Activated naive CD4-positive, alpha-beta T cell treated with anti-CD3 and anti-CD28 coated beads for 36 hours (primary cell): Measurements from ENCODE around the gene RAP1A. TPM values are rescaled to one million over a fixed set of nuclear protein-coding genes. Genes with fewer than 3 reads are reported as not detected.
"Not testable (repeated sequence)": the region's sequence is repeated elsewhere in the genome, so short reads cannot be mapped to it uniquely, and the experiment has no call there.

Experiments used
- CTCF ChIA-PET: fragments of 350-600 bp; sonication (Branson Sonifier 250); formaldehyde crosslinking; loops from one replicate; lab custom pipeline; 2021; ENCODE audit warnings: antibody characterized with exemption; lab: Charles Lee
- DNase-seq: peaks from one replicate; pipeline ENCODE4 v3.0.0-alpha.2; 2020
- H3K27ac Mint-ChIP-seq: one replicate; pipeline ENCODE4 v1.8.0; 2021; ENCODE audit warnings: mild to moderate bottlenecking, mixed read lengths
- H3K27me3 Mint-ChIP-seq: one replicate; pipeline ENCODE4 v1.8.0; 2021; ENCODE audit warnings: low read depth, mixed read lengths
- H3K36me3 Mint-ChIP-seq: one replicate; pipeline ENCODE4 v1.8.0; 2021; ENCODE audit warnings: low read depth, mixed read lengths
- H3K4me1 Mint-ChIP-seq: one replicate; pipeline ENCODE4 v1.8.0; 2021; ENCODE audit warnings: low read depth, mixed read lengths
- H3K4me3 Mint-ChIP-seq: one replicate; pipeline ENCODE4 v1.8.0; 2021; ENCODE audit warnings: mild to moderate bottlenecking, moderate library complexity, mixed read lengths
- H3K9me3 Mint-ChIP-seq: one replicate; pipeline ENCODE4 v1.8.0; 2021; ENCODE audit warnings: mixed read lengths
- intact Hi-C: fragments of 100-400 bp; cut with micrococcal nuclease; formaldehyde crosslinking; loops from one replicate; pipeline ENCODE4 v1.15.1; 2023
- total RNA-seq, 2 experiments: library from RNA; stranded (reverse); gene quantifications; one replicate each; pipeline ENCODE4 v1.2.3, GENCODE V29; 2021

Gene RAP1A
- total RNA-seq, 2 experiments from 2014 or later, result 152 to 155 TPM

DNA sequence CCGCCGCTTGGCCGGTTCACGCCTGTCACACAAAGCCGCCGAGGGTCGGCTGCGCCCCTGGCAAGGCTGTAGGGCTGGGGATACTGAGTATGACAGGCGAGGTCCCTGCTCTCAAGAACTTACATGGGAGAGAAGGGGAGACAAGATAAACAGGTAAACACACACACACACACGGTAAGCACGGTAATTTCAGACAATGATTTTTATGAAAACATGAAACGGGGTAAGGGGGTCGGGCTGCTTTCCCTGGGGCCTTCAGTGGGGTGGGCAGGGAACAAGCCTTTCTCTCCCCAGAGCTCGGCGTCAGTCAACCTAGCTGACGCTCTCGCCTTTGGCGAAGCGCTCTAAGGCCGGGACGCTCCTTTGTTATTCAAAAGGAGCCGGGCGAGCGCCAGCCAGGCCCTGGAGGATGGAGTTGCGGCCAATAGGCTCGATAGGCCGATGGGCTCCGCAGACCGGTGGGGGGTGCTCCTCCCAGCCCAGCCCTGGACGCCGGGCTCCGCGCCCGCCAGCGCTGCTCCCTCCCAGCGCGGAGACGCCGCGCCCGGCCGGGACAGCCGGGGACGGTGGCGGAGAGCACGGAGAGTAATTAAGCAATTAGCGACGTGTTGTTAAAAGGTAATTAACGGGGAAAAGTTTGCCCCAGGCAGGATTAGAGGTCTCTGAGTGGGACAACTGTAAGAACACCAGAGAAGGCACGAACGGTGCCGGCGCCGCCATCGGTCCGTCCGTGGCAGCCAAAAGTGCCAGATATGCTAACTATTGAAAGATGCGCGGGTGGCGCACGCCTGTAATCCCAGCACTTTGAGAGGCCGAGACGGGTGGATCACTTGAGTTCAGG, 120.6 kb downstream of the RAP1A start:
- intact Hi-C loops, result loop anchor here (1.0 to 2.0 kb wide), 4 partner anchors 7 to 136 kb away; partner anchors contain the start of gene DDX20
- Mint-ChIP-seq H3K27me3 (peaks cover 35% of the 10 kb centered on the region), H3K4me1 (peaks cover 16% of the 10 kb centered on the region), H3K4me3 (peak overlapping the region; percentile 87), H3K27ac (no peak overlapping the region), H3K36me3 (no peaks in the 10 kb centered on the region), H3K9me3 (no peaks in the 10 kb centered on the region)
- DNase-seq, result no peak
- CTCF ChIA-PET, result interaction anchor here (0.6 to 6.6 kb wide), 5 partner anchors 15 to 335 kb away, joined by 4 to 31 read pairs (median 13); partner anchors contain the start of gene DDX20

DNA sequence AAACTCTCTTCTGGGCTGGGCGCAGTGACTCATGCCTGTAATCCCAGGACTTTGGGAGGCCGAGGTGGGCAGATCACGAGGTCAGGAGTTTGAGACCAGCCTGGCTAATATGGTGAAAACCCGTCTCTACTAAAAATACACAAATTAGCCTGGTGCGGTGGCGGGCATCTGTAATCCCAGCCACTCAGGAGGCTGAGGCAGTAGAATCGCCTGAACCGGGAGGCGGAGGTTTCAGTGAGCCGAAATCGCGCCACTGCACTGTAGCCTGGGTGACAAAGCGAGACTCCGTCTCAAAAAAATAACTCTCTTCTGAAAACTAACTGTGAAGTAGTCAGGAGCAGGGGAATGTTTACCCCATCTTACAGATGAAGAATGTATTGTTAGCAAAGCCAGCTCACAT, 122.7 kb downstream of the RAP1A start:
- CTCF ChIA-PET, result interaction anchor here (3.1 to 6.1 kb wide), 2 partner anchors 27 to 234 kb away, joined by 15 to 61 read pairs; no protein-coding TSS in a partner anchor
- peaks cover 16% of the 10 kb centered on the region for H3K4me1 Mint-ChIP-seq
- H3K27ac Mint-ChIP-seq, H3K9me3 Mint-ChIP-seq, intact Hi-C loops, H3K36me3 Mint-ChIP-seq, DNase-seq, H3K4me3 Mint-ChIP-seq: not testable (repeated sequence)
- H3K27me3 Mint-ChIP-seq, result peaks cover 30% of the 10 kb centered on the region

GRCh38 chr1:111742938-111743549, 123.5 kb downstream of the RAP1A start:
- H3K27ac Mint-ChIP-seq, result no peak overlapping the region
- H3K36me3 Mint-ChIP-seq, result no peaks in the 10 kb centered on the region
- peaks cover 23% of the 10 kb centered on the region for H3K27me3 Mint-ChIP-seq
- H3K4me1 Mint-ChIP-seq, result peaks cover 9% of the 10 kb centered on the region
- intact Hi-C loops, result no loop called here
- no peak overlapping the region for H3K4me3 Mint-ChIP-seq
- no peak for DNase-seq
- CTCF ChIA-PET, result interaction anchor here (1.4 to 6.1 kb wide), 4 partner anchors 26 to 261 kb away, joined by 5 to 61 read pairs (median 14); no protein-coding TSS in a partner anchor
- no peaks in the 10 kb centered on the region for H3K9me3 Mint-ChIP-seq

DNA sequence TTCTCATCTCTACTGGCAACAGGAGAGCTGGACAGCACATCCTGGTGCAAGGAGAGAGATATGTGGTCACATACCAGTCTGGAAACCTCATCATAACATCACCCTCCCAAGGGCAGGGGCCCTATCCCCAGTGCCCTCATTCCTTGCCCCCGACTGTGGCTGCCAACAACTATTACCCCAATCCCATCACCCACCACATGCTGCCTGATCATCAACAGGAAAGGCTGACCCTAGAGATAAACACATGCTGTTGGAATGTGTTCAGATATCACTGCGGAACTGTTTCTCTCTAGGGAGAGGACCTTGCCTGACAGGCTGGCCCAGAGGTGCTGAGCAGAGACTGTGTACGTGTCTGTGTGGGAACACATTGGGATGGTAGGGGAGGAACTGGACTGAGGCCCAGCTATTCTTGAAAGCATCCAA, 124.1 kb downstream of the RAP1A start:
- Mint-ChIP-seq H3K4me3 (no peak overlapping the region), H3K4me1 (peaks cover 7% of the 10 kb centered on the region), H3K36me3 (no peaks in the 10 kb centered on the region), H3K27ac (no peak overlapping the region), H3K9me3 (no peaks in the 10 kb centered on the region), H3K27me3 (peaks cover 20% of the 10 kb centered on the region)
- CTCF ChIA-PET, result interaction anchor here (0.5 to 6.1 kb wide), 9 partner anchors 24 to 676 kb away, joined by 3 to 61 read pairs (median 5); no protein-coding TSS in a partner anchor
- intact Hi-C loops, result no loop called here
- no peak for DNase-seq

GRCh38 chr1:111745675-111746613, 126.4 kb downstream of the RAP1A start:
- intact Hi-C loops, result loop anchor here (2.0 kb wide), 1 partner anchor 141 kb away; no protein-coding TSS in a partner anchor

GRCh38 chr1:111746614-111746999, 127.0 kb downstream of the RAP1A start:
- H3K9me3 Mint-ChIP-seq, result no peaks in the 10 kb centered on the region
- no peaks in the 10 kb centered on the region for H3K36me3 Mint-ChIP-seq
- no peak overlapping the region for H3K27ac Mint-ChIP-seq
- CTCF ChIA-PET, result interaction anchor here (0.7 to 8.0 kb wide), 28 partner anchors 10 to 309 kb away, joined by 3 to 77 read pairs (median 4); partner anchors contain the start of genes ADORA3, DDX20 and TMIGD3
- no peaks in the 10 kb centered on the region for H3K4me1 Mint-ChIP-seq
- no peak overlapping the region for H3K4me3 Mint-ChIP-seq
- H3K27me3 Mint-ChIP-seq, result peaks cover 4% of the 10 kb centered on the region
- no peak for DNase-seq
- intact Hi-C loops, result loop anchor here (2.0 kb wide), 1 partner anchor 142 kb away; no protein-coding TSS in a partner anchor

More at GRCh38 chr1:111745675-111746613, 126.4 kb downstream of the RAP1A start:
- Mint-ChIP-seq H3K27me3 (peaks cover 10% of the 10 kb centered on the region), H3K4me3 (no peak overlapping the region), H3K9me3 (no peaks in the 10 kb centered on the region), H3K36me3 (no peaks in the 10 kb centered on the region), H3K27ac (no peak overlapping the region), H3K4me1 (peaks cover under 1% of the 10 kb centered on the region)
- no peak for DNase-seq
- CTCF ChIA-PET, result interaction anchor here (1.2 to 8.0 kb wide), 10 partner anchors 9 to 268 kb away, joined by 3 to 77 read pairs (median 7); partner anchors contain the start of gene DDX20

DNA sequence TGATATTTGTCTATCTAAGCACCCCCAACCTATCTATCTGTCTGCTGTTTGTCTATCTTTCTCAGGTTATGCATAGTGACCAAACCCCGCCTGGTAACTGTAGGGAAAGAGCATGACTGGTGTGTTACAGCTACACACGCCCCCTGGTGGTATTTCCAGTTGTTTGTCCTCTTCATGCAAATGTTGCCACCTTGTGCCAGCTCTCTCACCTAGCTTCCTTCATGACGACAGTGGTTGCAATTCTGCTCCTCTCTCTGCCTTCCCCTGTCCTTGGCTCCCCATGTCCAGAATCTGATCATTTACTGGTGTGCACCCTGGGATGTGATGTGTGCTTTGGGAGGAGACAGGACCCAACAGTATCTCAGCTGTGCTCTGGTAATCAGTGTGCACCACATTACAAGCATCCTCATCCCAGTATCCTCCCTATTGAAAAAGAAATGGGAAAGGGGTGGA, 127.7 kb downstream of the RAP1A start:
- H3K4me1 Mint-ChIP-seq, result no peaks in the 10 kb centered on the region
- H3K27me3 Mint-ChIP-seq, result no peaks in the 10 kb centered on the region
- H3K27ac Mint-ChIP-seq, result no peak overlapping the region
- no peak overlapping the region for H3K4me3 Mint-ChIP-seq
- DNase-seq, result peak; percentile 88
- CTCF ChIA-PET, result interaction anchor here (0.7 to 8.0 kb wide), 31 partner anchors 9 to 1315 kb away, joined by 3 to 77 read pairs (median 4); partner anchors contain the start of genes ADORA3, DDX20 and TMIGD3
- H3K9me3 Mint-ChIP-seq, result no peaks in the 10 kb centered on the region
- intact Hi-C loops, result loop anchor here (1.0 to 2.0 kb wide), 5 partner anchors 8 to 266 kb away; partner anchors contain the start of gene INKA2
- no peaks in the 10 kb centered on the region for H3K36me3 Mint-ChIP-seq

- no peaks in the 10 kb centered on the region for H3K27me3 Mint-ChIP-seq
- DNase-seq, result no peak
- H3K4me3 Mint-ChIP-seq, result no peak overlapping the region
- H3K9me3 Mint-ChIP-seq, result no peaks in the 10 kb centered on the region
- intact Hi-C loops, result loop anchor here (1.0 to 2.0 kb wide), 5 partner anchors 9 to 267 kb away; partner anchors contain the start of gene INKA2
- H3K4me1 Mint-ChIP-seq, result no peaks in the 10 kb centered on the region
- H3K36me3 Mint-ChIP-seq, result no peaks in the 10 kb centered on the region
- no peak overlapping the region for H3K27ac Mint-ChIP-seq
- CTCF ChIA-PET, result interaction anchor here (1.0 to 8.0 kb wide), 26 partner anchors 8 to 300 kb away, joined by 3 to 77 read pairs (median 4); partner anchors contain the start of genes ADORA3, DDX20 and TMIGD3
These were observed 128.4 kb downstream of the RAP1A start for GRCh38 chr1:111747947-111748346.

- Mint-ChIP-seq H3K36me3 (no peaks in the 10 kb centered on the region), H3K4me3 (no peak overlapping the region), H3K4me1 (peaks cover 1% of the 10 kb centered on the region), H3K27ac (no peak overlapping the region), H3K27me3 (no peaks in the 10 kb centered on the region), H3K9me3 (no peaks in the 10 kb centered on the region)
- CTCF ChIA-PET, result interaction anchor here (1.1 to 8.0 kb wide), 2 partner anchors 241 to 268 kb away, joined by 6 to 77 read pairs; no protein-coding TSS in a partner anchor
- intact Hi-C loops, result no loop called here
- no peak for DNase-seq
These were observed 130.0 kb downstream of the RAP1A start for GRCh38 chr1:111749628-111750027.

DNA sequence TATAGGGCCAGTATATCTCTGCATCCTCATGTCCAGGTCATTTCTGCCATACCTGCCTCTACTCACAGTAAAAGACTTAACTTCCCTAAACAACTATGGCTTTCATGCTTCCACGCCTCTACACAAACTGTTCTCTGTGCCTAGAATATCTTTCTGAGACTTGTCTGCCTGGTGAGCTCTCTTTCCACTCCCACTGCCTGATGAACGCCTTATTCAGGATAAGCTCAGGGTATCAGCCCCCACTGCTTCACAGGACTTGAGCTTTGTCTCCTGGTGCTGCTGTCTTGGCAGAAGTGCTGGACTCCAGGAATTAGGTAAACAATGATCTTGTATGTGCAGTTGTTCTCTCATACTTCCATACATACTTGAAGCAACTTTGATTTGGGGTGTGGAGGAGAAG, 131.3 kb downstream of the RAP1A start:
- H3K9me3 Mint-ChIP-seq, result no peaks in the 10 kb centered on the region
- no peak overlapping the region for H3K27ac Mint-ChIP-seq
- H3K27me3 Mint-ChIP-seq, result no peaks in the 10 kb centered on the region
- CTCF ChIA-PET, result interaction anchor here (0.9 to 8.0 kb wide), 10 partner anchors 13 to 298 kb away, joined by 3 to 77 read pairs (median 4); no protein-coding TSS in a partner anchor
- no peaks in the 10 kb centered on the region for H3K36me3 Mint-ChIP-seq
- no peak overlapping the region for H3K4me3 Mint-ChIP-seq
- H3K4me1 Mint-ChIP-seq, result peaks cover 5% of the 10 kb centered on the region
- intact Hi-C loops, result no loop called here
- DNase-seq, result no peak
